HG02885 (cell line): Measurements from ENCODE around the gene TRABD2A.
"Not testable (repeated sequence)": the region's sequence is repeated elsewhere in the genome, so short reads cannot be mapped to it uniquely, and the experiment has no call there.

ENCODE experiments used
- ATAC-seq: cut with Tn5 transposase; IDR thresholded peaks from one replicate; pipeline ENCODE4 v1.9.1; 2021; ENCODE audit warnings: mild to moderate bottlenecking; ENCODE audit not compliant: unreplicated experiment, poor library complexity

Gene TRABD2A

GRCh38 chr2:84882414-84882738 is 1.5 kb upstream of the TRABD2A start:
- no peak for ATAC-seq

GRCh38 chr2:84881581-84882413 is 913 bp upstream of the TRABD2A start:
- peak; percentile 71 for ATAC-seq

GRCh38 chr2:84880395-84880644 is 564 bp downstream of the TRABD2A start:
- ATAC-seq = no peak

GRCh38 chr2:84879584-84880394 is 1.1 kb downstream of the TRABD2A start:
- ATAC-seq = peak; percentile 59

GRCh38 chr2:84878896-84879583 is 1.8 kb downstream of the TRABD2A start:
- no peak for ATAC-seq

GRCh38 chr2:84878459-84878858 is 2.4 kb downstream of the TRABD2A start:
- no peak for ATAC-seq

- ATAC-seq = no peak
These were observed 4.5 kb downstream of the TRABD2A start for GRCh38 chr2:84876369-84876768.

- not testable (repeated sequence) for ATAC-seq
These were observed 5.3 kb downstream of the TRABD2A start for GRCh38 chr2:84875619-84876018.

GRCh38 chr2:84875213-84875560 is 5.7 kb downstream of the TRABD2A start:
- no peak for ATAC-seq

GRCh38 chr2:84874381-84875212 is 6.3 kb downstream of the TRABD2A start:
- ATAC-seq = no peak

GRCh38 chr2:84873350-84873749 is 7.5 kb downstream of the TRABD2A start:
- ATAC-seq = no peak

GRCh38 chr2:84872691-84873090 is 8.2 kb downstream of the TRABD2A start:
- not testable (repeated sequence) for ATAC-seq

GRCh38 chr2:84870306-84870705 is 10.6 kb downstream of the TRABD2A start:
- ATAC-seq = no peak

- ATAC-seq = not testable (repeated sequence)
These were observed 12.6 kb downstream of the TRABD2A start for GRCh38 chr2:84868327-84868726.

- no peak for ATAC-seq
These were observed 14.8 kb downstream of the TRABD2A start for GRCh38 chr2:84866122-84866521.

- peak; percentile 84 for ATAC-seq
These were observed 15.6 kb downstream of the TRABD2A start for GRCh38 chr2:84865181-84865783.

- no peak for ATAC-seq
These were observed 18.9 kb downstream of the TRABD2A start for GRCh38 chr2:84862006-84862405.

- ATAC-seq = no peak
These were observed 19.3 kb downstream of the TRABD2A start for GRCh38 chr2:84861539-84861938.

- no peak for ATAC-seq
These were observed 21.9 kb downstream of the TRABD2A start for GRCh38 chr2:84858937-84859336.

GRCh38 chr2:84858123-84858522 is 22.8 kb downstream of the TRABD2A start:
- no peak for ATAC-seq
